B cell (primary cell): Measurements from ENCODE around the gene ASXL2. TPM values are rescaled to one million over a fixed set of nuclear protein-coding genes. Genes with fewer than 3 reads are reported as not detected.

Source experiments
- ATAC-seq: fragments of 200-7000 bp; cut with Tn5 transposase; one replicate; pipeline ENCODE4 v1.10.0; 2021; ENCODE audit warnings: low read depth, mild to moderate bottlenecking, moderate number of reproducible peaks, moderate library complexity
- CTCF ChIA-PET: fragments of 350-600 bp; sonication (Branson Sonifier 250); formaldehyde crosslinking; loops from one replicate; lab custom pipeline; 2021; ENCODE audit warnings: antibody characterized with exemption, inconsistent platforms; lab: Charles Lee
- POLR2A ChIA-PET: fragments of 350-600 bp; sonication (Branson Sonifier 250); formaldehyde crosslinking; loops from one replicate; lab custom pipeline; 2021; ENCODE audit warnings: antibody characterized with exemption; lab: Charles Lee
- DNase-seq: peaks from one replicate; pipeline ENCODE4 v3.0.0; 2013
- H2AFZ ChIP-seq: 2 replicates; pipeline ENCODE4 v1.6.1; 2012; ENCODE audit warnings: mild to moderate bottlenecking, low read depth, low read length; ENCODE audit not compliant: insufficient read depth, poor library complexity, severe bottlenecking
- H3K27ac ChIP-seq, 2 donors: 1 replicate in 1 of 2; 2 replicates in 1 of 2; pipeline ENCODE4 v1.5.1; 2012 to 2013; ENCODE audit warnings: low read length in 2 of 2, mild to moderate bottlenecking in 2 of 2, moderate library complexity in 1 of 2
- H3K27me3 ChIP-seq, 4 experiments: fragments of 200-600 bp in 1 of 4; sonication (generic) in 1 of 4; replicated peaks in 1 of 4; 1 replicate in 2 of 4; 2 replicates in 2 of 4; pipeline versions ENCODE4 v1.6.1 to v1.7.0; 2013 to 2016; ENCODE audit warnings: low read length in 3 of 4, mild to moderate bottlenecking in 2 of 4, mixed read lengths in 1 of 4, moderate library complexity in 1 of 4; ENCODE audit not compliant: insufficient read depth in 4 of 4, control insufficient read depth in 3 of 4; ENCODE audit errors: control extremely low read depth in 1 of 4
- H3K36me3 ChIP-seq, 2 experiments: replicated peaks in 1 of 2; 1 replicate in 1 of 2; 2 replicates in 1 of 2; pipeline versions ENCODE4 v1.6.1 to v1.7.1; 2013; ENCODE audit warnings: low read length in 1 of 2; ENCODE audit not compliant: insufficient read depth in 2 of 2, control insufficient read depth in 1 of 2; ENCODE audit errors: control extremely low read depth in 1 of 2, extremely low read depth in 1 of 2
- H3K4me1 ChIP-seq, 2 donors: fragments of 200-600 bp in 1 of 2; sonication (generic) in 1 of 2; 1 replicate in 1 of 2; 2 replicates in 1 of 2; pipeline versions ENCODE4 v1.5.1 to v1.6.1; 2013 to 2017; ENCODE audit warnings: low read length in 2 of 2; ENCODE audit not compliant: control insufficient read depth in 2 of 2, insufficient read depth in 2 of 2
- H3K4me2 ChIP-seq: replicated peaks from 2 replicates; pipeline ENCODE3; 2012; ENCODE audit warnings: mild to moderate bottlenecking, low read depth, low read length; ENCODE audit not compliant: poor library complexity, severe bottlenecking
- H3K4me3 ChIP-seq, 5 experiments: fragments of 200-600 bp in 1 of 5; sonication (generic) in 1 of 5; 1 replicate in 3 of 5; 2 replicates in 2 of 5; pipeline versions ENCODE4 v1.5.1 to v1.7.0; 2011 to 2016; ENCODE audit warnings: low read length in 4 of 5, mild to moderate bottlenecking in 4 of 5, low read depth in 2 of 5, control low read depth in 1 of 5, moderate library complexity in 1 of 5; ENCODE audit not compliant: insufficient read depth in 1 of 5; ENCODE audit errors: control extremely low read depth in 1 of 5, extremely low read depth in 1 of 5
- H3K79me2 ChIP-seq: fragments of 200-600 bp; sonication (generic); one replicate; pipeline ENCODE4 v1.6.0; 2016; ENCODE audit warnings: low read length; ENCODE audit not compliant: control insufficient read depth, insufficient read depth
- H3K9ac ChIP-seq: fragments of 200-600 bp; sonication (generic); 2 replicates; pipeline ENCODE4 v1.6.1; 2017; ENCODE audit warnings: mild to moderate bottlenecking, low read length, moderate library complexity
- H3K9me3 ChIP-seq, 3 donors: one replicate each; pipeline versions ENCODE4 v1.6.1 to v1.7.1; 2013; ENCODE audit warnings: low read length in 2 of 3; ENCODE audit not compliant: control insufficient read depth in 2 of 3, insufficient read depth in 1 of 3; ENCODE audit errors: control extremely low read depth in 1 of 3
- H4K20me1 ChIP-seq: 2 replicates; pipeline ENCODE4 v1.6.0; 2012; ENCODE audit warnings: mild to moderate bottlenecking, low read length; ENCODE audit not compliant: insufficient read depth, control insufficient read depth, poor library complexity, severe bottlenecking
- H3K27ac Mint-ChIP-seq: one replicate; pipeline ENCODE4 v1.8.0; 2021; ENCODE audit warnings: mixed read lengths
- H3K27me3 Mint-ChIP-seq: one replicate; pipeline ENCODE4 v1.8.0; 2021; ENCODE audit warnings: mixed read lengths
- H3K4me1 Mint-ChIP-seq: one replicate; pipeline ENCODE4 v1.8.0; 2021; ENCODE audit warnings: mixed read lengths
- H3K4me3 Mint-ChIP-seq: one replicate; pipeline ENCODE4 v1.8.0; 2021; ENCODE audit warnings: mixed read lengths
- H3K9me3 Mint-ChIP-seq: one replicate; pipeline ENCODE4 v1.8.0; 2022; ENCODE audit warnings: mixed read lengths; ENCODE audit not compliant: insufficient read depth
- CTCF ChIP-seq: fragments of 200-600 bp; IDR thresholded peaks from one replicate; pipeline ENCODE4 v1.8.0; 2022; ENCODE audit warnings: antibody characterized with exemption, mild to moderate bottlenecking
- EZH2 ChIP-seq: IDR thresholded peaks from 2 replicates; pipeline ENCODE4 v1.6.1; 2012; ENCODE audit warnings: borderline replicate concordance, low read depth, mild to moderate bottlenecking, moderate library complexity, low read length; ENCODE audit not compliant: insufficient read depth, poor library complexity, severe bottlenecking
- WGBS: methylation state at CpG from one replicate; pipeline ENCODE4 v1.1.5; 2013; ENCODE audit warnings: missing lambda C conversion rate; ENCODE audit not compliant: insufficient coverage; 5-methylcytosine and 5-hydroxymethylcytosine counted together
- intact Hi-C: fragments of 100-400 bp; cut with micrococcal nuclease; formaldehyde crosslinking; loops from one replicate; pipeline ENCODE4 v1.10.0; 2022
- polyA plus RNA-seq: library from polyadenylated mRNA; depleted of rRNA; stranded (reverse); fragments of >200 nt; gene quantifications from 2 replicates; pipeline ENCODE4 v1.2.3, GENCODE V29; 2012
- total RNA-seq, 2 donors: library from RNA; stranded (reverse); fragments of 120-200 nt in 1 of 2; gene quantifications; 1 replicate in 1 of 2; 2 replicates in 1 of 2; pipeline versions ENCODE4 v1.2.3 to v1.2.4, GENCODE V29; 2013 to 2022

Gene ASXL2
- total and polyA plus RNA-seq, 2 donors (not counting 1 experiment from before 2014, with no cell fraction given): 7.6 to 55.0 TPM

- CTCF ChIA-PET: interaction anchor here (0.9 kb wide), 1 partner anchor 55 kb away, joined by 3 read pairs; no protein-coding TSS in a partner anchor
These were observed 16.0 kb upstream of the ASXL2 start for GRCh38 chr2:25894135-25894830.

More at GRCh38 chr2:25894135-25894830, 16.0 kb upstream of the ASXL2 start:
- Mint-ChIP-seq H3K4me3 (no peak overlapping the region), H3K27ac (no peak overlapping the region), H3K9me3 (no peaks in the 10 kb centered on the region), H3K27me3 (peaks cover 3% of the 10 kb centered on the region), H3K4me1 (peaks cover 10% of the 10 kb centered on the region)
- intact Hi-C loops: no loop called here
- Histone ChIP-seq H3K27ac (no peak overlapping the region), H3K27me3 (no peaks in the 10 kb centered on the region), H3K4me3 (no peak overlapping the region), H4K20me1 (no peaks in the 10 kb centered on the region), H3K36me3 (no peaks in the 10 kb centered on the region), H3K79me2 (no peaks in the 10 kb centered on the region), H3K4me1 (peaks cover 0 to 6% of the 10 kb centered on the region in 2 donors), H3K4me2 (no peak overlapping the region), H3K9me3 (peaks cover 0 to 8% (median 0%) of the 10 kb centered on the region in 3 donors), H2AFZ (no peak overlapping the region), H3K9ac (no peak overlapping the region)
- 79% methylated on average over 5 of the region's 8 CpGs for WGBS
- POLR2A ChIA-PET: no interaction called here
- TF ChIP-seq EZH2: no peak
- TF ChIP-seq CTCF: no peak
- ATAC-seq (no peak), DNase-seq (no peak)
